MCF 10A (cell line): ENCODE data around the gene TMEM151A. TPM values are rescaled to one million over a fixed set of nuclear protein-coding genes. Genes with fewer than 3 reads are reported as not detected.

Experiments
- BruUV-seq: library from RNA; stranded (reverse); fragments of 400-500 nt; replicated peaks from 2 replicates; lab custom pipeline; 2021; lab: Mats Ljungman, UMichigan
- CTCF ChIA-PET: fragments of 300-600 bp; sonication (Branson Sonifier 250); formaldehyde crosslinking; extraction: SDS; loops from one replicate; lab custom pipeline; 2021; ENCODE audit warnings: antibody characterized with exemption, inconsistent platforms; lab: Yijun Ruan, JAX
- POLR2A ChIA-PET: fragments of 300-600, 350-650 bp; sonication (Branson Sonifier 250); formaldehyde crosslinking; extraction: SDS; loops from one replicate; lab custom pipeline; 2020; ENCODE audit warnings: antibody characterized with exemption, inconsistent platforms; lab: Yijun Ruan, JAX
- DNase-seq: peaks from one replicate; pipeline ENCODE4 v3.0.0-alpha.2; 2018; ENCODE audit not compliant: unreplicated experiment
- H3K27ac Mint-ChIP-seq: one replicate; pipeline ENCODE4 v1.8.0; 2022; ENCODE audit warnings: mild to moderate bottlenecking, low read depth, mixed read lengths; ENCODE audit not compliant: unreplicated experiment
- H3K27me3 Mint-ChIP-seq: one replicate; pipeline ENCODE4 v1.8.0; 2022; ENCODE audit warnings: mixed read lengths; ENCODE audit not compliant: insufficient read depth, unreplicated experiment
- H3K36me3 Mint-ChIP-seq: one replicate; pipeline ENCODE4 v1.8.0; 2022; ENCODE audit warnings: mild to moderate bottlenecking, moderate library complexity, mixed read lengths; ENCODE audit not compliant: insufficient read depth, unreplicated experiment
- H3K4me1 Mint-ChIP-seq: one replicate; pipeline ENCODE4 v1.8.0; 2022; ENCODE audit warnings: mixed read lengths; ENCODE audit not compliant: insufficient read depth, unreplicated experiment
- H3K4me3 Mint-ChIP-seq: one replicate; pipeline ENCODE4 v1.8.0; 2022; ENCODE audit warnings: mild to moderate bottlenecking, moderate library complexity, mixed read lengths; ENCODE audit not compliant: unreplicated experiment
- H3K9me3 Mint-ChIP-seq: one replicate; pipeline ENCODE4 v1.8.0; 2022; ENCODE audit warnings: mixed read lengths; ENCODE audit not compliant: unreplicated experiment
- CTCF ChIP-seq: fragments of 200-600 bp; IDR thresholded peaks from one replicate; pipeline ENCODE4 v1.8.0; 2022; ENCODE audit warnings: antibody characterized with exemption, mild to moderate bottlenecking; ENCODE audit not compliant: unreplicated experiment
- intact Hi-C: fragments of 100-400 bp; cut with micrococcal nuclease; formaldehyde crosslinking; loops from 2 replicates; pipeline ENCODE4 v1.14.1; 2022
- total RNA-seq: library from RNA; stranded (reverse); gene quantifications from 2 replicates; pipeline ENCODE4 v1.2.3, GENCODE V29; 2022

Gene TMEM151A
- total RNA-seq, 1 experiment from 2014 or later, result not detected

GRCh38 chr11:66262191-66262590, 29.5 kb upstream of the TMEM151A start:
- H3K27me3 Mint-ChIP-seq, result no peaks in the 10 kb centered on the region

GRCh38 chr11:66262696-66263095, 29.0 kb upstream of the TMEM151A start:
- intact Hi-C loops, result no loop called here
- no peak overlapping the region for H3K4me3 Mint-ChIP-seq
- no peaks in the 10 kb centered on the region for H3K9me3 Mint-ChIP-seq
- peaks cover 49% of the 10 kb centered on the region for H3K36me3 Mint-ChIP-seq
- H3K27me3 Mint-ChIP-seq, result no peaks in the 10 kb centered on the region
- CTCF ChIA-PET, result interaction anchor here (1.3 to 1.4 kb wide), 3 partner anchors 19 to 41 kb away, joined by 3 to 7 read pairs (median 6); no protein-coding TSS in a partner anchor
- BruUV-seq, result no TSS peak
- H3K4me1 Mint-ChIP-seq, result peaks cover 7% of the 10 kb centered on the region
- POLR2A ChIA-PET, result interaction anchor here (1.6 kb wide), 1 partner anchor 18 kb away, joined by 4 read pairs; no protein-coding TSS in a partner anchor
- H3K27ac Mint-ChIP-seq, result no peak overlapping the region
- DNase-seq, result no peak
- no peak for TF ChIP-seq CTCF

More at GRCh38 chr11:66262191-66262590, 29.5 kb upstream of the TMEM151A start:
- intact Hi-C loops, result no loop called here
- Mint-ChIP-seq H3K36me3 (peaks cover 46% of the 10 kb centered on the region), H3K4me3 (no peak overlapping the region), H3K27ac (no peak overlapping the region), H3K9me3 (no peaks in the 10 kb centered on the region), H3K4me1 (peaks cover 7% of the 10 kb centered on the region)
- CTCF ChIA-PET, result interaction anchor here (1.3 to 1.4 kb wide), 3 partner anchors 20 to 40 kb away, joined by 3 to 7 read pairs (median 6); no protein-coding TSS in a partner anchor
- TF ChIP-seq CTCF, result no peak
- BruUV-seq, result no TSS peak
- no peak for DNase-seq
- POLR2A ChIA-PET, result interaction anchor here (1.6 kb wide), 1 partner anchor 19 kb away, joined by 4 read pairs; no protein-coding TSS in a partner anchor

GRCh38 chr11:66263231-66263630, 28.5 kb upstream of the TMEM151A start:
- DNase-seq, result no peak
- intact Hi-C loops, result no loop called here
- Mint-ChIP-seq H3K4me1 (peaks cover 7% of the 10 kb centered on the region), H3K36me3 (peaks cover 51% of the 10 kb centered on the region), H3K9me3 (no peaks in the 10 kb centered on the region), H3K27ac (no peak overlapping the region), H3K4me3 (no peak overlapping the region), H3K27me3 (no peaks in the 10 kb centered on the region)
- no TSS peak for BruUV-seq
- TF ChIP-seq CTCF, result no peak
- ChIA-PET CTCF (no interaction called here), POLR2A (interaction anchor here (1.6 kb wide), 1 partner anchor 18 kb away, joined by 4 read pairs; no protein-coding TSS in a partner anchor)

- BruUV-seq, result no TSS peak
- no peak overlapping the region for H3K4me3 Mint-ChIP-seq
- no peaks in the 10 kb centered on the region for H3K27me3 Mint-ChIP-seq
- ChIA-PET POLR2A (interaction anchor here (0.6 to 1.6 kb wide), 2 partner anchors 17 to 63 kb away, joined by 3 to 4 read pairs; no protein-coding TSS in a partner anchor), CTCF (no interaction called here)
- intact Hi-C loops, result no loop called here
- no peak overlapping the region for H3K27ac Mint-ChIP-seq
- TF ChIP-seq CTCF, result no peak
- H3K9me3 Mint-ChIP-seq, result no peaks in the 10 kb centered on the region
- DNase-seq, result no peak
- H3K36me3 Mint-ChIP-seq, result peaks cover 51% of the 10 kb centered on the region
- H3K4me1 Mint-ChIP-seq, result peaks cover 7% of the 10 kb centered on the region
Observed at GRCh38 chr11:66263785-66264184, 27.9 kb upstream of the TMEM151A start.
